Hepatocyte (in vitro differentiated cells): Measurements from ENCODE around the gene SNX17.
"Not testable (repeated sequence)": the region's sequence is repeated elsewhere in the genome, so short reads cannot be mapped to it uniquely, and the experiment has no call there.

Experiments
- EZH2 ChIP-seq: fragments of 200-600 bp; sonication (generic); IDR thresholded peaks from 2 replicates; pipeline ENCODE4 v1.6.1; 2016; ENCODE audit warnings: antibody characterized with exemption, mild to moderate bottlenecking, borderline replicate concordance
- EZH2phosphoT487 ChIP-seq: fragments of 200-600 bp; sonication (generic); IDR thresholded peaks from one replicate; pipeline ENCODE4 v1.6.1; 2018; ENCODE audit warnings: antibody characterized with exemption, mild to moderate bottlenecking, low read depth, moderate library complexity; ENCODE audit not compliant: unreplicated experiment, severe bottlenecking
- TF ChIP-seq, protein P1 (sequence below): fragments of 200-600 bp; sonication (generic); IDR thresholded peaks from 2 replicates; pipeline ENCODE4 v1.5.1; 2016; ENCODE audit warnings: antibody characterized with exemption, mild to moderate bottlenecking; ENCODE audit not compliant: poor library complexity

DNA sequence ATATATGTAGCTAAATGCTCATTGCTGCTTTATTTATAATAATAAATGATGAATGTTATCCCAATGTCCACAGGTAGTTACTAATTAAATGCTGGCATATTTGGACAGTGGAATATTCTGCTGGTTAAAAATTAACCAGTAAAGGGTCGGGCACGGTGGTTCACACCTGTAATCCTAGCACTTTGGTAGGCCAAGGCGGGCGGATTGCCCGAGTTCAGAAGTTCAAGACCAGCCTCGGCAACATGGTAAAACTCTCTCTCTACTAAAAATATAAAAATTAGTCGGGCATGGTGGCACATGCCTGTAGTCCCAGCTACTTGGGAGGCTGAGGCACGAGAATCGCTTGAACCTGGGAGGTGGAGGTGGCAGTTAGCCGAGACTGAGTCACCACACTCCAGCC is 54.6 kb downstream of the SNX17 start:
- TF ChIP-seq, protein P1, sequence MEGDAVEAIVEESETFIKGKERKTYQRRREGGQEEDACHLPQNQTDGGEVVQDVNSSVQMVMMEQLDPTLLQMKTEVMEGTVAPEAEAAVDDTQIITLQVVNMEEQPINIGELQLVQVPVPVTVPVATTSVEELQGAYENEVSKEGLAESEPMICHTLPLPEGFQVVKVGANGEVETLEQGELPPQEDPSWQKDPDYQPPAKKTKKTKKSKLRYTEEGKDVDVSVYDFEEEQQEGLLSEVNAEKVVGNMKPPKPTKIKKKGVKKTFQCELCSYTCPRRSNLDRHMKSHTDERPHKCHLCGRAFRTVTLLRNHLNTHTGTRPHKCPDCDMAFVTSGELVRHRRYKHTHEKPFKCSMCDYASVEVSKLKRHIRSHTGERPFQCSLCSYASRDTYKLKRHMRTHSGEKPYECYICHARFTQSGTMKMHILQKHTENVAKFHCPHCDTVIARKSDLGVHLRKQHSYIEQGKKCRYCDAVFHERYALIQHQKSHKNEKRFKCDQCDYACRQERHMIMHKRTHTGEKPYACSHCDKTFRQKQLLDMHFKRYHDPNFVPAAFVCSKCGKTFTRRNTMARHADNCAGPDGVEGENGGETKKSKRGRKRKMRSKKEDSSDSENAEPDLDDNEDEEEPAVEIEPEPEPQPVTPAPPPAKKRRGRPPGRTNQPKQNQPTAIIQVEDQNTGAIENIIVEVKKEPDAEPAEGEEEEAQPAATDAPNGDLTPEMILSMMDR, result not testable (repeated sequence)
- not testable (repeated sequence) for TF ChIP-seq EZH2, EZH2phosphoT487
